Neuronal stem cell (in vitro differentiated cells): ENCODE measurements around the gene CELF4.

Source experiments
- DNase-seq: peaks from one replicate; pipeline ENCODE4 v3.0.0-alpha.2; 2013; ENCODE audit warnings: low spot score
- H2AFZ ChIP-seq: one replicate; pipeline ENCODE4 v1.6.1; 2013; ENCODE audit warnings: mild to moderate bottlenecking, low read length, inconsistent platforms
- H2AK5ac ChIP-seq: 2 replicates; pipeline ENCODE4 v1.6.1; 2013; ENCODE audit warnings: low read depth, mild to moderate bottlenecking, inconsistent platforms, low read length, moderate library complexity, mixed read lengths
- H2BK120ac ChIP-seq: 2 replicates; pipeline ENCODE4 v1.6.1; 2013; ENCODE audit warnings: low read depth, mild to moderate bottlenecking, inconsistent platforms, low read length, moderate library complexity, mixed read lengths
- H2BK12ac ChIP-seq: one replicate; pipeline ENCODE4 v1.6.1; 2013; ENCODE audit warnings: low read length, inconsistent platforms
- H2BK15ac ChIP-seq: 2 replicates; pipeline ENCODE4 v1.6.1; 2013; ENCODE audit warnings: mild to moderate bottlenecking, low read length, inconsistent platforms, mixed read lengths
- H2BK5ac ChIP-seq: one replicate; pipeline ENCODE4 v1.6.1; 2013; ENCODE audit warnings: inconsistent platforms, mild to moderate bottlenecking, low read length, moderate library complexity
- H3K14ac ChIP-seq: one replicate; pipeline ENCODE4 v1.6.1; 2013; ENCODE audit warnings: low read length, inconsistent platforms
- H3K18ac ChIP-seq: 2 replicates; pipeline ENCODE4 v1.6.1; 2013; ENCODE audit warnings: low read length, inconsistent platforms
- H3K23ac ChIP-seq: 2 replicates; pipeline ENCODE4 v1.6.1; 2013; ENCODE audit warnings: low read depth, mild to moderate bottlenecking, mixed read lengths, low read length, inconsistent platforms; ENCODE audit not compliant: poor library complexity
- H3K27ac ChIP-seq: replicated peaks from 3 replicates; pipeline ENCODE4 v1.5.1; 2013; ENCODE audit warnings: low read length, inconsistent platforms
- H3K27me3 ChIP-seq, 3 experiments: 2 replicates each; pipeline ENCODE4 v1.6.1; 2013; ENCODE audit warnings: low read length in 3 of 3, mild to moderate bottlenecking in 2 of 3, inconsistent platforms in 1 of 3, low read depth in 1 of 3, mixed read lengths in 1 of 3, moderate library complexity in 1 of 3; ENCODE audit not compliant: control insufficient read depth in 3 of 3, insufficient read depth in 3 of 3
- H3K36me3 ChIP-seq, 2 donors: replicated peaks in 1 of 2; 2 replicates each; pipeline ENCODE4 v1.6.1; 2013; ENCODE audit warnings: low read length in 2 of 2; ENCODE audit not compliant: control insufficient read depth in 2 of 2, insufficient read depth in 2 of 2
- H3K4ac ChIP-seq: 2 replicates; pipeline ENCODE4 v1.6.1; 2013; ENCODE audit warnings: inconsistent platforms, mild to moderate bottlenecking, low read length, moderate library complexity
- H3K4me1 ChIP-seq, 2 donors: 1 replicate in 1 of 2; 2 replicates in 1 of 2; pipeline ENCODE4 v1.6.1; 2013; ENCODE audit warnings: low read length in 2 of 2, low read depth in 1 of 2; ENCODE audit not compliant: control insufficient read depth in 2 of 2, insufficient read depth in 1 of 2
- H3K4me2 ChIP-seq: one replicate; pipeline ENCODE4 v1.6.1; 2013; ENCODE audit warnings: mild to moderate bottlenecking, low read length, inconsistent platforms; ENCODE audit not compliant: insufficient read depth, poor library complexity, severe bottlenecking
- H3K4me3 ChIP-seq, 2 donors: 2 replicates each; pipeline ENCODE4 v1.5.1; 2013; ENCODE audit warnings: low read length in 2 of 2, mild to moderate bottlenecking in 2 of 2, inconsistent platforms in 1 of 2, moderate library complexity in 1 of 2
- H3K79me1 ChIP-seq: one replicate; pipeline ENCODE4 v1.6.1; 2013; ENCODE audit warnings: low read depth, mild to moderate bottlenecking, inconsistent platforms, low read length, moderate library complexity
- H3K9ac ChIP-seq: one replicate; pipeline ENCODE4 v1.6.1; 2013; ENCODE audit warnings: mild to moderate bottlenecking, low read depth, low read length, inconsistent platforms; ENCODE audit not compliant: poor library complexity
- H3K9me3 ChIP-seq, 2 donors: replicated peaks in 1 of 2; 2 replicates each; pipeline versions ENCODE3 to v1.6.1; 2013; ENCODE audit warnings: low read length in 2 of 2, mild to moderate bottlenecking in 2 of 2, inconsistent platforms in 1 of 2, low read depth in 1 of 2, mixed read lengths in 1 of 2, moderate library complexity in 1 of 2; ENCODE audit not compliant: control insufficient read depth in 2 of 2, insufficient read depth in 1 of 2
- H4K8ac ChIP-seq: one replicate; pipeline ENCODE4 v1.6.1; 2013; ENCODE audit warnings: low read depth, mild to moderate bottlenecking, inconsistent platforms, low read length, moderate library complexity
- H4K91ac ChIP-seq: one replicate; pipeline ENCODE4 v1.6.1; 2013; ENCODE audit warnings: low read length, low read depth, mild to moderate bottlenecking, inconsistent platforms; ENCODE audit not compliant: poor library complexity
- WGBS, 2 donors: extraction: QIAGEN DNeasy Blood & Tissue Kit; methylation state at CpG; one replicate each; pipeline ENCODE4 v1.1.7; 2013; ENCODE audit warnings: missing lambda C conversion rate in 2 of 2, mixed read lengths in 1 of 2; ENCODE audit not compliant: insufficient read length in 2 of 2, insufficient replicate concordance in 1 of 2; ENCODE audit errors: extremely low coverage in 2 of 2; 5-methylcytosine and 5-hydroxymethylcytosine counted together

The CELF4 gene

GRCh38 chr18:37483984-37484819 is 81.4 kb downstream of the CELF4 start:
- Histone ChIP-seq H2BK5ac (no peak overlapping the region), H3K4me1 (peaks cover 0 to 14% of the 10 kb centered on the region in 2 donors), H3K9ac (no peak overlapping the region), H4K8ac (no peak overlapping the region), H3K79me1 (no peaks in the 10 kb centered on the region), H4K91ac (no peak overlapping the region), H3K14ac (no peak overlapping the region), H3K27me3 (peaks cover 6 to 54% (median 36%) of the 10 kb centered on the region in 3 experiments), H2AK5ac (no peak overlapping the region), H3K36me3 (no peaks in the 10 kb centered on the region), H3K9me3 (no peaks in the 10 kb centered on the region), H3K18ac (no peak overlapping the region), H2AFZ (no peak overlapping the region), H3K4me3 (no peak overlapping the region), H3K27ac (no peak overlapping the region), H2BK120ac (no peak overlapping the region), H3K4ac (no peak overlapping the region), H2BK12ac (no peak overlapping the region), H2BK15ac (no peak overlapping the region), H3K23ac (no peak overlapping the region), H3K4me2 (no peak overlapping the region)
- no CpG with 5 or more reads among the region's 17 CpGs for WGBS, 2 donors
- no peak for DNase-seq

GRCh38 chr18:37483221-37483971 is 82.2 kb downstream of the CELF4 start:
- Histone ChIP-seq H3K9me3 (no peaks in the 10 kb centered on the region), H4K91ac (no peak overlapping the region), H4K8ac (no peak overlapping the region), H3K9ac (no peak overlapping the region), H3K36me3 (no peaks in the 10 kb centered on the region), H3K14ac (no peak overlapping the region), H3K4me3 (no peak overlapping the region), H2AFZ (no peak overlapping the region), H3K27me3 (peaks cover 6 to 51% (median 36%) of the 10 kb centered on the region in 3 experiments), H3K18ac (no peak overlapping the region), H2AK5ac (no peak overlapping the region), H2BK12ac (no peak overlapping the region), H3K4me2 (no peak overlapping the region), H3K27ac (no peak overlapping the region), H3K23ac (no peak overlapping the region), H2BK15ac (no peak overlapping the region), H3K79me1 (no peaks in the 10 kb centered on the region), H2BK5ac (no peak overlapping the region), H3K4me1 (peaks cover 0 to 14% of the 10 kb centered on the region in 2 donors), H3K4ac (no peak overlapping the region), H2BK120ac (no peak overlapping the region)
- WGBS, 2 donors = no CpG with 5 or more reads among the region's 12 CpGs
- peak; percentile 69 for DNase-seq

GRCh38 chr18:37482433-37482832 is 83.2 kb downstream of the CELF4 start:
- no peak overlapping the region for H2BK120ac ChIP-seq
- no peak overlapping the region for H3K27ac ChIP-seq
- H3K18ac ChIP-seq = no peak overlapping the region
- no peaks in the 10 kb centered on the region for H3K79me1 ChIP-seq
- H4K91ac ChIP-seq = no peak overlapping the region
- no peak overlapping the region for H4K8ac ChIP-seq
- H2BK12ac ChIP-seq = no peak overlapping the region
- H3K9me3 ChIP-seq = no peaks in the 10 kb centered on the region
- peaks cover 0 to 13% of the 10 kb centered on the region in 2 donors for H3K4me1 ChIP-seq
- no peak overlapping the region for H3K9ac ChIP-seq
- H2AK5ac ChIP-seq = no peak overlapping the region
- H3K14ac ChIP-seq = no peak overlapping the region
- no peak overlapping the region for H3K23ac ChIP-seq
- no peak overlapping the region for H3K4ac ChIP-seq
- H3K27me3 ChIP-seq = peaks cover 6 to 42% (median 35%) of the 10 kb centered on the region in 3 experiments
- H2BK15ac ChIP-seq = no peak overlapping the region
- H3K4me3 ChIP-seq = no peak overlapping the region
- no peak overlapping the region for H2AFZ ChIP-seq
- H2BK5ac ChIP-seq = no peak overlapping the region
- no peak overlapping the region for H3K4me2 ChIP-seq
- no CpG with 5 or more reads among the region's 3 CpGs for WGBS, 2 donors
- H3K36me3 ChIP-seq = no peaks in the 10 kb centered on the region
- DNase-seq = no peak

DNA sequence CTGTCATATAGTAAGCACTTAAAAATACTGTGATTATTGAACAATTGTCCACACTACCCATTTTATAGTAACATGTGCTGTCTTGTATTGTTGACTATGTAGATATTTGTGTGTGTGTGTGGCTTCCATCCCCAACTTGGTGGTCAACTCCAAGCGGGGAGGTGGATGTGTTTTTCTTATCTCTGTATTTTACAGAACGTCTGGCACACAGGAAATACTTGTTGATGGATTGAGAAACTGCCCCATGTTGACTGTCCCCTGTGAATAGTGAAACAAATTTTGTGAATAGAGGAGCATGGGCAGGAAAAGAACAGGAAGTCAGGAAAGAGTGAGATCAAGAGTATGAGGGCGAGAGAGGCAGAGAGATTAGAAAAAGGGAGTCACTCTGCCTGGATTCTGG is 83.6 kb downstream of the CELF4 start:
- no peaks in the 10 kb centered on the region for H3K9me3 ChIP-seq
- WGBS, 2 donors = no CpG with 5 or more reads among the region's 3 CpGs
- H3K4me1 ChIP-seq = peaks cover 0 to 13% of the 10 kb centered on the region in 2 donors
- no peak overlapping the region for H4K8ac ChIP-seq
- H4K91ac ChIP-seq = no peak overlapping the region
- H3K4ac ChIP-seq = no peak overlapping the region
- H3K36me3 ChIP-seq = no peaks in the 10 kb centered on the region
- no peak overlapping the region for H2BK5ac ChIP-seq
- no peak overlapping the region for H3K27ac ChIP-seq
- no peak overlapping the region for H2AK5ac ChIP-seq
- H2BK15ac ChIP-seq = no peak overlapping the region
- H3K79me1 ChIP-seq = no peaks in the 10 kb centered on the region
- no peak overlapping the region for H3K9ac ChIP-seq
- H2BK120ac ChIP-seq = no peak overlapping the region
- no peak overlapping the region for H2AFZ ChIP-seq
- H3K4me3 ChIP-seq = no peak overlapping the region
- H3K23ac ChIP-seq = no peak overlapping the region
- no peak overlapping the region for H3K14ac ChIP-seq
- peaks cover 6 to 37% (median 31%) of the 10 kb centered on the region in 3 experiments for H3K27me3 ChIP-seq
- no peak overlapping the region for H2BK12ac ChIP-seq
- no peak overlapping the region for H3K18ac ChIP-seq
- no peak for DNase-seq
- no peak overlapping the region for H3K4me2 ChIP-seq
